HG02571 (cell line): Measurements from ENCODE around the gene DPM1.

ENCODE experiments used
- ATAC-seq: cut with Tn5 transposase; IDR thresholded peaks from one replicate; pipeline ENCODE4 v1.9.1; 2021; ENCODE audit warnings: mild to moderate bottlenecking, moderate library complexity; ENCODE audit not compliant: unreplicated experiment

DPM1 gene

DNA sequence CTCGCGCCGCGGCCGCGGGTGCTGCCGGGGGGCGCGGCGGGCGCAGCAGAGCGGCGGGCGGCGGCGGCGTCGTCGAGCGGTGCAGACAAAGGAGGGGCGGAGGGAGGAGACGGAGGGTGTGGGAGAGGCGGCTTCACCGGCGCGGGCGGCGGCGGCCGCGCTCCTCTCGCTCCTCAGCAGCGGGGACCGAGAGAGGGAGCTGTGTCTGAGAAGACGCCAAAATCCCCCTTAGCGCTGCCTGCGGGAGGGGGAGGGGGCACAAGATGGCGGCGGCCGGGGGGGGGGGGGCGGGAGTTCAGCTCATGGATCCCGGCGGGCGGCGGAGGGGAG lies 27.4 kb downstream of the DPM1 start:
- peak; percentile 13 for ATAC-seq

DNA sequence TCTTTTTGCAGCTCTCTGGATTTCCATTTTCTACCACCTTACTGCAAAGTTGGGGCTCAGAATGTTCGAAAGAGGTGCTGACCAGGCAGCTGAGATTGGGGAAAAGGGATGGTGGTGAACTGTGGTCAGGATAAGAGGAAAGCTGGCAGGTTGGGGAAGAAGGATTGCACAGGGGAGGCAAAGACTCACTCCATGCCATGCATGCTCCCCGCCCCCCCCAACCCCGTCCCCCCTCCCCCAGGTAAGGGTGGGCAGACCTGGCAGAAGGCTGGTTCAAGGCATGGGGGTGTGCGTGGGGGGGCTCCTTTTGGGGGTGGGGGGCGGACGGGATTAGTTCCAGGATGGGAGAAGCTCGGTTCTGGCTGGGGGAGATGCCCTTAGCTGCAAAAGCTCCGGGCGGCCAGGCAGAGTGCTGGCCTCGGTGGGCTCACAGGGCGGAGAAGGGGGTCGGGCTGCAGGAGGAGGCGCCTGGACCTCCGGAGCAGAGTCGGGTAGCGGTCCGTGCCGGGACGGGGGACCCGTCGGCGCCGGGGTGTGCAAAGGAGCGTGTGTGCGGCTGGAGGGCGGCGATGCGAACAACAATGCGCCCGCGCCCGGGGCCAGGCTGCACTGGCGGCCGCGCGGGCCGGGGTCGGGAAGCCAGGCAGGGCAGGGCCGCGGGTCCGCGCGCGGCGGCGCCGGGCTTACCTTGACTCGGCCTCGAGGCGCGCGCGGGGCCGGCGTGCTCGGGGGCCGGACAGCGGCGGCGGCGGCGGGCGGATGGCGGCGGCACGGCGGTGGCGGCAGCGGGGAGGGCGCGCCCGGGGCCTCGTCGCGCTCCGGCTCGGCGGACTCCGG lies 28.0 kb downstream of the DPM1 start:
- ATAC-seq: peak; percentile 10

DNA sequence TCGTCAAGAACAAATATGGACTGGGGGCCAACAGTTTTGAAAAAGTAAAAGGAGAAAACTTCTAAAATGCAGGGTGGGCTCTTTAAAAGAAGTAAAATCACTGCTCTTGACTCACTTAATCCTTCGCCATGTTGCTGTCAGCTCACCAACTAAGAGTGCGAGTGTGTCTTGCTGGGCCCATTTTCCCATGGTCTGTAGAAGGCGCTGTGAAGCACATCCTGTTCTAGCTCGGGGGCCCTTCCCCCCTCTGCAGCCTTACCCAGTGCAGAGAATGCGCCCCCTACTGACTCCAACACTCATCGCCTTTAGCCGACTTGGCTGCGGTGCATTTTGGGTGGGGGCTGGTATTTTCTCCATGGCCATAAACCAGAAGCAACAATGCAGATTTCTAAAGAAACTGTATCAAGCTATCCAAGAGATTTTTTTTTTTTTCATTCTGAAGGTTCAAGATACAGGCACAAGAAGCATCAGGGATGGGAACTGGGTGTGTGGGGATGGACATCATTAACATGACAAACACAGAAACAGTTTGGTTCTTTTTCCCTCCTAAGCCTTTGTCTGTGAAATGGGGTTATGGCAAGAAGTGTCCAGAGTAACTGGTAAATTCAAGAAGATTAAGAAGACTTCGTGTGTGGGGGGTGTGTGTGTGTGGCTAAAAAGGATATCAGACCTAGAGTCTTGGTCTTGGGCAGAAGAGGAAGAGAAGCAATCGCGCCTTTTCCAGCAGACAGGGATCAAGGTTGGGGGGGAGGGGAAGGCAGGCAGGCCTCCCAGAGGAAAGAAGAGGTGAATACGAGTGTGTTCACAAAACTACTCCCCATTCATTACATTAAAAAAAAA lies 28.8 kb downstream of the DPM1 start:
- ATAC-seq: peak; percentile 50

DNA sequence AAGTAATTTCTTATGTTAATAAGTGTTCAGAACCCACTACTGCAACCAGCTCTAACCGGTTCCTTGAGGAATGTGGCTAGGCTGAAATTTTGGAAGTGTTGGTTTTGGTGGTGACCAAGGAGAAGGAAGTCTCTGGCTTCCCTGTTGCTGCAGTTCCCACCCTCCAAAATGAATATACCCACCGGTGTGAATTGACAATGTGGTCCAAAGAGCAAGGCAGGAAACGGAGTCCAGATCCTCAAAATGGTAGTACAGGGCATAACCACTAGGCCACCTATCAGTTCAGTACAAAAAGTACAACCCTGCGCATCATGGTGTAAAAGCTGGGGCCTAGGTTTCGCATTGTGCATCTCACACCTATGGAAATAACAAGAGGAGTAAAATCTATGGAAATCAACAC lies 29.9 kb downstream of the DPM1 start:
- no peak for ATAC-seq

DNA sequence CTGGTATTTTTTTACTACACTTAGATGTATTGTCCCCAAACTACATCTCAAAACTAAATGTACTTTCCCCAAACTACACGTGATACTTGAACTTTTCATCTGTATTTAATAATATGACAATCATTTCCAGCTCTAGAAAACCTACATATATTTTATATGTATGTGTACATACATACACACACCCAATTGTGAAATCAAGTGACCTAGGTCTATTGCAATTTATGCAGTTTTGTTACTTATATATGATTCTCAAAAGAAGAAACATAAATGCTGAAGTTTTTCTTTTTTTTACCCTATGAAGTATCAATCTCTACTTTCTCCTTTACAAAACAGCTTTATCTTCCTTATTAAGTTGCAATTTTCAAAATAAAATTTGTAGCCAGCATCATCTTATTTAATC lies 31.8 kb downstream of the DPM1 start:
- ATAC-seq: no peak

DNA sequence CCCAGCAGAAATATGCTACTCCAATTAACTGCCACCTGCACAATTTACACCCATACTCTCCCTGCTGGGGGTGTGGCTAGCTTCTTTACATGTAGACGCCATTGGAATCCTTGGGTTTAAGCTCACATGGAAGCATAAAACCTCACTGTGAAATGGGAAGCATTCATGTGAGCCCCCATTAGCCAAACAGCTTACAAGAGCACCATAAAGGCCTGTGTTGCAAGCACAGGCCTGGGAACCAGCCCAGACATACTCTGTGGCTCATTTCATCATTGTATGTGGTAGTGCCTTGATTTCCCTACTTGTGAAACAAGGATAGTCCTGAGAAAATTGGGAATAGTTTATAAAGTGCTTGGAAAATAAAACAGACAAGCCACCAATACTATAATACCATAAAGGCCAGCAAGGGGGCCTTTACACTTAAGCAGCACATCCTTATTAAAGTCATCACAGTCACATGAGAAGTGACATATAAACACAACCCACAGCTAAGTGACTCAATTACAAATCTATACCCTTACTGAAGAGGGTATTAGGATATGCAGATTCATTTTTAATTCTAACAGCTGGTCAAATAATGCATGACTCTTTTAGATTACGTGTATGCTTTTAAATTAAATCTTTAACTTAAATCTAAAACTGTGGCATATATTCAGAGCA lies 33.9 kb downstream of the DPM1 start:
- ATAC-seq: no peak

DNA sequence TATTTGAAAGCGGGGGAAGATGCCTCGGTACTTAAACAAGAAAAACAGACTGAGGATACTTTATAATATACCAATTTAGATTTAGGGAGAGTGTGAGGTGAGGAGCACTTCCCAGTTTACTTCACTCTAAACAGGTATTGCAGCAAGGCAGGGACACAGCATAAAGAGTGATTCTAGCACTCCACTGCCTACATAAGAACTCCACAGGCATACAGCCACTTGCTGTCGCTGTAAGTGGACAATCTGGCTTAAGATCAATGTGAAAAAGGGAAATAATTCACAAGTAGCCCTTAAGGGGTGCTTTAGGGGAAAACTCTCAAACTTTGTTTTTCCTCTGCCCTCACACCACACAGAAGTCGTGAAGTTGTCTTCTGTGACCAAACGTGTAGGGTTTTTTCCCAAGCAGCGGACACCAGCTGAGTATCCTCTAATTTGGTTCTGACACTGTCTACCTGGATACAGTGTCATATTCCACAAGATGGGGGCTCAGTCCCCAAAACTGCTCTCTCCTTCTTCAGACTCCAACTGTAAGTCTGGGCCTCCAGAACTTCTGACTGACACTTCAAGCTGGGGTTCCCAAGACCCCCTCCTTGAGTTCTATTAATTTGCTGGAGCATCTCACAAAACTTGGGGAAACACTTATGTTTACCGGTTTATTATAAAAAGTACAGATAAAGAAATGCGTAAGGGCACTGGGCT lies 36.4 kb downstream of the DPM1 start:
- ATAC-seq: no peak

DNA sequence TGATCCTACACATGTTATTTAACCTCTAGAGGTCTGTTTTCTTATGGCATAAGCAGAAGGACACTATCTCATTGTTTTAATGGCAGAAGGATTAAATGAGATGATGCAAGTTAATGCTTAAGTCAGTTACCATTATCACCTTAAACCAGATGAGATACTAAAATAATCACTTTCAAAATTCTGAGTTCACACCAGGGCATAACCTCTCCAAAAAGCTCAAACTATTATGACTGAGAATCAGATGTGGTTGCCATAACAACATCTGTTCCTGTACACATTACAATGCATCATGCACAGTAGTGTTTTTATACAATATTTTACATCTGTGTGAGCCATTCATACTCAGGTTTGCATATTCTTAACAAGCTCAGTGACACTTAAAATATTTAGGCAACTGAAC lies 37.3 kb downstream of the DPM1 start:
- ATAC-seq: no peak

DNA sequence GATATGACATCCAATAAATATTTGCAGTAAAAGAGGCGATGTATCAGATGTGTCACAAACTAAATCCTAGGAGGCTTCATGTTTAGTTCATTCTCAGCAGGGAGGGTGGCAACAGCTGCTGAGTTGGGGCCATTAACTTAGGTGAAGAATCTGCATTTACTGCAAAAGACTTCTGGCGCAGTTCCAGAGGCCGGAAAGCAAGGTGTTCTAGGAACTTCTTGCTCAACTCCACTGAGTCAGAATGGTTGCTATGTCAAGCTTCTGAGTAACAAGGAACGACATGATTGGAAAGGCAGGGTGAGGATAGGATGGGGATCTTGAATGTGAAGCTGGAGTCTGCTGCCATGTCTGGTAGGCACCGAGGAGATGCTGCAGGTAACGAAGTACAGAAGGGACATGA lies 38.8 kb downstream of the DPM1 start:
- ATAC-seq: no peak

DNA sequence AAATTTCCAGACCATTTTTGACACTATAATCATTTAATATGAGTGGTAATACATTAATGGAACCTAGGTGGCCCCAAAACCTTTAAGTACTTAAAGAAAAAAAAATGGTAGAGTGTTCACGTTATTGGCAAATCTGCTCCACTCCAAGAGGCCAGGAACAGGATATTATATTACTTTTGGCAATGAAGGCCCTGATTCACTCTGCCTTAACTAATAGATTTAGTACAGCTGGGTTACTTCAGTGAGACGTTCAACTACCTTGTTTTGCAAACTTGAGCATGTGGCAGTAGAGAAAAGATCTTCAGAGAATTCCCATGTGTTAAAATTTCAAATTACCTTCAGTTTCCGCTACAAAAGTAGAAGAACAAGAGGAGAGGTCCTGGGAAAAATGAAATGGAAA lies 39.9 kb downstream of the DPM1 start:
- ATAC-seq: no peak

DNA sequence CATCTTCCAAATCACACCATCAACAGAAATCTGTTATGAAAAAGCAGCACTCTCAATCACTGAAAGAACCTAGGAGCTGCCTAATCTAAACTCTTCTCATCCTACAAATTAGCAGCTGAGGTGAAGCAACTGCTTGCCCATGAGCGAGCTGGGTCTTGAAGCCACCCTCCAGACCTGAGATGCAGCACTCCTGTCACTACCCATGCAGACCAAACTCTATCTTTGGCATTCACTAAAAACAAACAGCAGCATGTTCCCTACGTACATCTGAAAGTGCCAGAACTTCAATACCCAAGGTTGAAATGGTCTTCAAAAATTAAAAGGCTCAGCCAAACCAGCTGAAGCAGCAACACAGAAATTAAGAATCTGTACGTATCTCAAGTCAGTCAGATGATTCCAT lies 41.4 kb downstream of the DPM1 start:
- no peak for ATAC-seq

DNA sequence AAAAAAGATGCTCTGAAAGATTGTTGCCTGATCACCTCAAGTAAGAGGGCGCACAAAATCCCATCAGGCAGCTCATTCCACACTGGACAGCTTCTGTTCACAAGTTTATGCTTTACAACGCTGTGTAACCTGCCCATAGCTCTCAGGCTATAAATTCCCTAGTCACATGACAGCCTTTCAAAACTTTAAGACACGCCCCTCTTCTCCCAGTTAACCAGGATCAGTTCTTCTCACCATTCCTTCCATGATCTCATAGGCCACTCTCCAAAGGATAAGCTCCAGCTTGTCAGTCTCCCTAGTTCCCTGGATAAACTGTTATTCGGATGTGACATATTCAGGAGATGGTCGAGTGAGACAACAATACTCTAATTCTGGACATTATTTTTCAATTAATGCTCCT lies 42.1 kb downstream of the DPM1 start:
- no peak for ATAC-seq

DNA sequence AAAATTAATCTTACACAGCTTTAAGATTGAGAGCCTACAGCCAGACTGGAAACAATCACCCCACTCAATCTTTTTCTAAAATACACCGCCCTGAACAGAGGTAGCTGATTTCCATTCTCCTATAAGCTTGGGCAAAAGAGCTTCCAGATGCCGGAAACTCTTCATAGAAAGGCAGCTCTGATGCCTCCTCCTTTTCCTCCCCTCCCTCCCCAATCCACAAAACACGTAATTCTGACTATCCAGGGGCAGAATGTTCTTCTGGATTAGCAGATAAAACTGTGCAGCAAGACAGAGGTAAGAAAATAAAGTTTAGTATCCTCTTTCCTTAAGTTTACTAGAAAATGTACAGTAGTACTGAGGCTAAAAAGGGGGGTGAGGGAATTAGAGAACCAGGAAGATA lies 42.9 kb downstream of the DPM1 start:
- no peak for ATAC-seq

DNA sequence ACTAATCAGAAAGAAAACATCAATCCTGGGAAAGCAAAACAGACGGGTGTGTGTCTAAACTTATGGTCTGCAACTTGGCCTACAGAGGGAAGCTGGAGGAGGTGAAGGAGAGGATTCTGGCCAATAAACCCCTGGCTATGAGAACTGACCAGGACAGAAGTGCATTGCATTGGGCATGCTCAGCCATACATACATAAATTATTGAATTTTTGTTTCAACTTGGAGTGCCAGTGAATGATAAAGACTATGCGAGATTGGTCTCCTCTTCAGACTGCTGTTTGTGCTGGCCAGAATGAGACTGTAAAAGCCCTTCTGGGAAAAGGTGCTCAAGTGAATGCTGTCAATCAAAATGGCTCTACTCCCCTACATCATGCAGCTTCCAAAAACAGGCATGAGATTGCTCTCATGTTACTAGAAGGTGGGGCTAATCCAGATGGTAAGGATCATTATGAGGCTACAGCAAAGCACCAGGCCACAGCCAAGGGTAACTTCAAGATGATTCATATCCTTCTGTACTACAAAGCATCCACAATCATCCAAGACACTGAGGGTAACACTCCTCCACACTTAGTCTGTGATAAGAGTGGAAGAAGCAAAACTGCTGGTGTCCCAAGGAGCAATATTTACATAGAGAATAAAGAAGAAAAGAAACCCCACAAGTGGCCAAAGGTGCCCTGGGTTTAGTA lies 44.5 kb downstream of the DPM1 start:
- no peak for ATAC-seq

DNA sequence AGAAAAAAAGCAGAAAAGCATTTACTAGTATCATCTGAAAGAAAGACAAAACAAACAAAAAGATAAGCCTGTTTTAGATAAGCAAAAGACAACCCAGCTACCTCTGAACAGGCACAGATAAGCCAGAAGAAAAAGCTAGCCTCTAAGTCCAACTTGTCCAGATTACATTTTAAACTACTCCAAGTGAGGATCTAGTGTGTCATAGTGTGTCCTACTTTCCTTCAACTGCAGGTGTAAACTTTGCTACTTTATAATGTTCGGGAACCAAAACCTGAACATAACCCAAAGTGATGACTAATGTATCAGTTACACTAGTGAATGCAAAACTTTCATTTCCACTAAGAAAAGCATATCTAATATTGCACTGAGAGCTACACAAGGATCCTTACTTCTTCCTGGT lies 46.6 kb downstream of the DPM1 start:
- ATAC-seq: no peak

DNA sequence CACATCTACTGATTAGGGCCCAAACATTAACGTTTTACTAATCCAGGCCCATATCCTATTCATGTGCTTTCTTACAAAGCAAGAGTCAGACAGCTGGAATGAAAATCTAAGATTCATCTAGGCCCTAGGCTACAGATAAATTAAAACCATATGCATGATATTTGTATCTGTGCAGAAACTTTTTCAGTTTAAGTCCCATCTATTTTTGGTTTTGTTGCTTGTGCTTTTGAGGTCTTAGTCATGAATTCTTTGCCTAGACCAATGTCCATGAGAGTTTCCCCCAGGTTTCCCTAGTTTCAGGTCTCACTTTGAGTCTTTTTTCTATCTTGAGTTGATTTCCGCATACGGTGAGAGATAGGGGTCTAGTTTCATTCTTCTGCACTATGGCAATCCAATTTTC lies 47.3 kb downstream of the DPM1 start:
- no peak for ATAC-seq

DNA sequence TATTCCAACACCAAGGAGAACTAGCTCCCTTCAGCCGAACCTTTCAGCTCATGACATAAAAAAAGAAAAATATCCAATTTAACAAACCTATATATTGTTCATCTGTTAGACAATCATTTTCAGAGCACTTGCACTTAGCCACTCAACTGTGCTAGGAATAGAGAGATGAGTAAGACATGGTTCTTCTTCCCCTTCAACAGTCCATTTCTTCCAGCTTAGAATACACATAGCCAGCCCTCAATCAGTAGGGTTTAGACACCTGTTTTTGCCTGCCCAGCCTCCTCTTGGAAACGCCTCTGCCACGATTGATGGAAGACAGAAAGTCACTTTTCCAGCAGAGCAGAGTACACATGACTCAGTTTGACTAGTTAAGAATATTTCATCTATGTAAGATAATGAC lies 48.9 kb downstream of the DPM1 start:
- no peak for ATAC-seq

DNA sequence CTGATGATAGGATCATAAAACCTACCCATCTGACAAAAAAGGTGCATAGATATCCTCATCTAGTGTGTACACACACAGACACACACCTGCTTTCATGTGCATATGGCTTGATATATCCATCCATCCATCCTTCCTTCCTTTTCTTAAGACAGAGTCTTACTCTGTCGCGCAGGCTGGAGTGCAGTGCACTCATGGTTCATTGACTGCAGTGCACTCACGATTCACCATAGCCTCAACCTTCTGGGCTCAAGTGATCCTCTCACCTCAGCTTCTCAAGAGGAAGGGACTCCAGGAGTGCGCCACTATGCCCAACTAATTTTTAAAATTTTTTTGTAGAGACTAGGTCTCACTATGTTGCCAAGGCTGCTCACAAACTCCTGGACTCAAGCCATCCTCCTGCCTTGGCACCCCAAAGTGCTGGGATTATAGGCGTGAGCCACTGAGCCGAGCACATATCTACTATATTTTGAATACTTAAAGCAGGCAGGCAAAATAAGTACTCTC lies 54.2 kb downstream of the DPM1 start:
- no peak for ATAC-seq

DNA sequence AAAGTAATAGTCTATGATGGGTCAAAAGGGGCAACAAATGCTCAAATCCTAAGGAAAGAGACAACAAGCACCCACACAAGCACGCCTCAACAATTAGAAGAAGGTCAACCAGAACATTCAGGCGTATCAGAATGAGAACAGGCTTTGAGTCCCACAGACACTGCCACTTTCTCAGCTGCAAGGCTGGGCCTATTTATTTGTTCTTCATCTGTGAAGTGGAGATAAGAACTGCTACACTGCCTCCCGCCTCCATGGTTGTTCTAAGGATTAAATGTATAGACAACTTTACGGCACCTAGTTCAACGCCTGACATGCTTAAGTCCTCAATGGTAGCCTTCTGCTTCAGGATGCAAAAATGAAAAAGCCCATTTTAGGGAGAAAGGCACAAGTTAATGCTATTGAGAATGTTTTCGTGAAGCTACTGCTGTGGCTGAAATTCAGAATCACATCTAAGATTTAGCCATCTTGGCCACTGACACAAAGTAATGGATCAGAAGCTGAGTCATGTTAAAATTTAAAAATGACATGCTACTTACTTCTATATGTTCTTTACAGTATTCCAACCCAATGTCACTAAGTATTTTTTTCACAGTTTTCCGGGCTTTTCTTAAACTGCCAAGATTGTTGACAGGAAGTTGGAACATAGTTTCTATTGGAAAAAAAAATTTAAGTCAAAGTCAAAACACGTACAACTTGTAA lies 54.8 kb downstream of the DPM1 start:
- no peak for ATAC-seq

DNA sequence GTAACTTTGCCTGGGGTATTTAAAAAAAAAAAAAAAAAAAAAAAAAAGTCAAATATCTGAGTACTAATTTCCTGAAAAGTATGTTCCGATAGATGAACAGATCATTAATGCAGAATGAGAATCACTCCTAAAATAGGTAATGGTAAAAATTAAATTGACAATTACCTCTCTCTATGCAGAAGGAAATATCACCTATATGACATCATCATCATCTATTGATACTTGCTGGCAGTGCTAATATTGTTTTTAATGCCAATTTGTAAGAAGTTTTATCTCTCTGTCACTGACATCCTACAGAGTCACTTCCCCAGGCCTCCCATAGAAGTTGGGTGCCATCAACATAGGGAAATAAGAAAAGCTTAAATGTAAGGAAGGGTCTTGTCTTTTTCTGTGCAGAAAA lies 57.0 kb downstream of the DPM1 start:
- no peak for ATAC-seq
